IPS-18c (cell line): Measurements from ENCODE around the gene OTULIN.

ENCODE experiments used
- H3K4me3 ChIP-seq: 2 replicates; pipeline ENCODE4 v1.7.0; 2013; ENCODE audit warnings: low read depth, mild to moderate bottlenecking, low read length, moderate library complexity; ENCODE audit not compliant: insufficient read depth
- H3K9me3 ChIP-seq: one replicate; pipeline ENCODE4 v1.6.1; 2013; ENCODE audit warnings: mild to moderate bottlenecking, low read length, moderate library complexity; ENCODE audit not compliant: control insufficient read depth, insufficient read depth

Gene OTULIN

DNA sequence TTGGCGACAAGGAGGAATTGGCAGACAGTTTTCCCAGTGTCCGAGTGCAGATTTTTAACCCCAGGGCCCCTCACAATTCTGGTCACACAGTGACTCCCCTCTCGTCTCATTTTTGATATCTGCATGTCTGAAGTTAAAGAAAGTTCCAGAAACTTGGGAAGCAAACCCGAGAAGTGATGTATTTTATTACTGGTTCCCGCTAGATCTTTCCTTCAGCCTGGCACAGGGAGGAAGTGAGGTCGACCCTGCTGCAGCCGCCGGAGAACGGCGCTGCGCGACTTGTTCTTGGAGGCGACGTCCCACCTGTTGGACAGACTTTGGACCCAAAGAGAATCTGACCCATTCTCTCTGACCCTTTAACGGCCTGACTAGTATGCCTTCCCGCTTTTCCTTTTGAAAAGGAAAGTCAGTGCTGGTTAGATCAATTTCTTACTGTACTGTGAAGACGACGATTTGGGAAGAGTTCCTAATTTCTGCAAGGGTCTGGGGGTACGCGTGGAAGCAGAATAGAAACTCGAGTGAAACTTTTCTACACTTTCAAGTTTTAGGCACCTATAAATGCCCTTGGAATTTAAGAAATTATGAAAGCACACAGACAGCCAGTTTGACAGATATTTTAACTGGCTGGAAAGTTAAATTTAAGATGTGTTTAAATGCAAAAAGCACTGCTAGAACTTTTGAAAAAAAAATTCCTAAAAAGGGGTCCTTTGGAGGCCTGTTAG, 744 bp downstream of the OTULIN start:
- Histone ChIP-seq H3K9me3 (no peaks in the 10 kb centered on the region), H3K4me3 (peak overlapping the region; percentile 84)

DNA sequence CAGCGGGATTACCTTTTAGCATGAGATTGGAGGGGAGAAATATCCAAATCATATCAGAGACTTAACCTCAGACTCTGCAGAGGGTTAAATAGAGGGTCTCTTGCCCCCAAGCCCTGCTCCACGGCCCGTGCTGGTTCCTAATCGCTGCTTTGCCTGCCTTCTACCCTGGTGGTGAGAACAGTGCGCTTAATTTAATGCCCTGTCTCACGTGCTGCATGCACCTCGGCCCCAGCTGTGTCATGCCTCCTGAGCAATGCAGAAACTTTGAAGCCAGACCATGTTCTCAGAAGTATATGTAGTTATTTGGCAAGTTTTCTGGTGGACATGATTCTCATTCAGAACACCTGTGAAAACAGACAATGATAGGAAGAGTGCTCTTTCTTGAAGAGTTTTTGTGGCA, 1.4 kb downstream of the OTULIN start:
- no peaks in the 10 kb centered on the region for H3K9me3 ChIP-seq
- no peak overlapping the region for H3K4me3 ChIP-seq

DNA sequence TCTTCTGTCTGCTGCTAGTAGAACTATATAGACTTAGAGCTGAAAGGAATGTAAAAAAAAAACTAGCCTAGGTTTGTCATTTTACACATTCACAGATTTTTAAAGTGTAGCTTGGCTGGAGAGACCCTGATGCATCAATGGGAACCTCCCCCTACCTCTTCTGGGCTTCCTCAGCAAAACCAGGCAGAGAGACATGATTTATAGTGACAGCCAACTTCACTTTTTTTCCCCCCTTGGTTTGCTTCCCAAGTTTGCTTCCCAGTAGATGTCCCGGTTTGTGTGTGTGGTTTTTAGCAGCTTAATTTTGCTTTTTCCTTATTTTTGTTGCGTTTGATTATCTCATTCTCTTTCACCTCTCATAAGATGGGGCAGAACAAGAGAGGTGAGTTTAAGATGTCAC, 1.8 kb downstream of the OTULIN start:
- H3K4me3 ChIP-seq: no peak overlapping the region
- H3K9me3 ChIP-seq: no peaks in the 10 kb centered on the region

DNA sequence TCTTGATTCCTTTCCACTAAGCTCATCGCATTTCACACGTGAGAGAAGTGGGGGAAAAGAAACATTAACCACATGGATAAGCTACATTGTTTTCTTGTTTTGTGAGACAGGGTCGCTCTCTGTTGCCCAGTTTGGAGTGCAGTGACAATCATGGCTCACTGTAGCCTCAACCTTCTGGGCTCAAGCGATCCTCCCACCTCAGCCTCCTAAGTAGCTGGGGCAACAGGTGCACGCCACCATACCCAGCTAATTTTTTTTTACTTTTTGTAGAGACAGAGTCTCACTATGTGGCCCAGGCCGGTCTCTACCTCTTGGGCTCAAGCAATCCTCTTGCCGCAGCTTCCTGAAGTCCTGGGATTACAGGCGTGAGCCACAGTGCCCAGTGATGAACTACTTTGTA, 2.8 kb downstream of the OTULIN start:
- no peaks in the 10 kb centered on the region for H3K9me3 ChIP-seq
- no peak overlapping the region for H3K4me3 ChIP-seq

DNA sequence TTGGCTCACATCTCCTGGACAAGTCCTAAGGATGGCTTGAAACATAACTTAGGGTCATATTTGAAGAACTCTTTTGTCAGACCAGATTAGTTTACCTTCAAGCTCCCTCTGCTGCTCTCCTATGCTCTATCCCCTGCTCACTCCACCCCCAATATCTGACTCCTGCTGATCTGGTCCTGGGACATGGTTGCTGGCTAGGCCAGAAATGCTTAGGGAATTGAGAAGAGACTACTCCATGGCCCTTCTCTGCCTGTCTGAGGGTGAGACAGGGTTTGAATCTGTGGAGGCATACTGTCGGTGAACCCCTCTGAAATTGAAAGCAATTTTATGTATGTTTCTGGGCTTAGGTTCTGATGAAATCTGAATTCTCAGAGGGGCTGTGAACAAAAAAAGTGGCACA, 3.3 kb downstream of the OTULIN start:
- H3K4me3 ChIP-seq: no peak overlapping the region
- no peaks in the 10 kb centered on the region for H3K9me3 ChIP-seq

DNA sequence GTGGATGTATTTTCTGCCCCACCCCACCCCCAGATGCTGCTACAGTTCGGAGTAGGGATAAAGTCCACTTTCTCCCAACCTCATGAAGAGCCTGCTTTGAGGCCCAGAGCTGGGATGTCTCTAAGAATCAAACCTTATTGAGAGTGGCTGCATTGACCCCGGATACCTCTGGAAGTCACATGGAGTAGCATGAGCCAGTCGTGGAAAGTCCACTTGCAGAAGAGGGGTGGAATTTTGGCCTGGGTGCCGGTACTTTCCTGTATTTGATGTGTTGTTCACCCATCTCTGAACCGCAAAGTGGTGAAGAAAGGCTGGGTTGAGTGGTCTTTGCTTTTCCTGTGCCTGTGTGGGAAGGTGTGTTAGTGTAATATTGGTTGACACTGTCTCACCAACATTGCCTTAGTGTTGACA, 3.7 kb downstream of the OTULIN start:
- no peak overlapping the region for H3K4me3 ChIP-seq

DNA sequence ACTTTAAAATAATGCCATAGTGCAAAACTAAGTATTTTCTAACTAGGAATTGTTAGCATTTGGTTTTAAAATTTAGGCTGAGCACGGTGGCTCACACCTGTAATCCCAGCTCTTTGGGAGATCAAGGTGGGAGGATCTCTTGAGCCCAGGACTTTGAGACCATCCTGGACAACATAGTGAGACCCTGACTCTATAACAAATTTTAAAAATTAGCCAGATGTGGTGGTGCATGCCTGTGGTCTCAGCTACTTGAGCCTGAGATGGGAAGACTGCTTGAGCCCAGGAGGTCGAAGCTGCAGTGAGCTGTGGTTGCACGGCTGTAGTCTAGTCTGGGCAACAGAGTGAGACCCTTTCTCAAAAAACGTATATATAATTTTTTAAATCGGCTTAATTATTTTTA, 4.9 kb downstream of the OTULIN start:
- Histone ChIP-seq H3K4me3 (no peak overlapping the region), H3K9me3 (no peaks in the 10 kb centered on the region)

More for the DNA sequence above, 3.7 kb downstream of the OTULIN start:
- H3K9me3 ChIP-seq: no peaks in the 10 kb centered on the region

DNA sequence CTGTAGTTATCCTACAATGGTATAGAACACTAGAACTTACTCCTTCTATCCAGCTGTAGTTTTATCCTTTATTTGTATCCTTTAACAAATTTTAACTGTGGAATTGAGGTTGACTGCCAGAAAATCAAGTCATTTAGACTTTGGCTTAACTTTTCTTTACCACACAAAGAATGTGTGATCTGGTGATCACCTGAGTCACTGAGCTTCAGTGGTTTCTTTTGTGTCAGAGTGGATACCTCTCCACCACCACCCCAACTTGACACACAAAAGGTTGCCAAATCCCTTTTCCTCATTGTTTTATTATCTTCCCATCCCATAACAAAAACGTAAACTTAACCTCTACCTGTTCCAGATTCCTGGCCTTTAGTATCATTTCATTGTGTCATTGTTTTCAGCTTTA, 5.5 kb downstream of the OTULIN start:
- Histone ChIP-seq H3K4me3 (no peak overlapping the region), H3K9me3 (no peaks in the 10 kb centered on the region)

DNA sequence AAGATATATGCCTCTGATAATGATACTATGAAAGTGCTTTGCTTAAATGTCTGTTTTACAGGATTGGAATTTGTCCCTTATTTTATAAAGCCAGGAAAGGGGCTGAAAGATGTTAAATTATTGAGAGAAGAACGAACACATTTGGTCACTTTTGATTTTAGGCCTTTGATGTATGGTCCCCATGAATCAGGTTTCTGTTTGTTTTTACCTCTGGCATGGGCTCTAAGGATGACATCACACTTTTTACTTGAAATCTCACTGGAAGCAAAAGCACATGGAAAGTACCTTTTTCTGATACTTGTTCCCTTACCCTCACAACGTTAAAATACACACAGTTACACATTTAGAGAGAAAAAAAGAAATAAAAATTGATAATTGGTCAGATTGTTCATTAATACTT, 6.9 kb downstream of the OTULIN start:
- no peaks in the 10 kb centered on the region for H3K9me3 ChIP-seq

DNA sequence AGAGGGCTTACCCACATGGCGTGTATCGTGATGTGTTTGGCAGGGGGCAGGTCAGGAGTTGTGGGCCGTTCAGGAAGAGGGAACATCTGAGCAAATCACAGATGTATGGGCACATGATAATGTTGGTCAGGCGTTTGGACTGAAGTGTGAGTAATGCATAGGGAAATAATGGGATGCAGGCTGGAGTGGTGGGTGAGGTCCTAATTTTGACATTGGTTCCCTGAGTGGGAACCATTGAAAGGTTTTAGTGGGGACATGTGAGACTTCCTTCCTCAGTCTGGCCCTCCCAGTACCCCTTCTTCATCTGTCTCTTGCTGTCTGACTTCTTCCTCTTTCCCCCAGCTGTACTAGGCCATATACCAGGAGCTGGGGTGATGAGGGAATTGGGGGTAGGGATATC, 7.6 kb downstream of the OTULIN start:
- Histone ChIP-seq H3K4me3 (no peak overlapping the region), H3K9me3 (no peaks in the 10 kb centered on the region)

More for the DNA sequence above, 6.9 kb downstream of the OTULIN start:
- no peak overlapping the region for H3K4me3 ChIP-seq

DNA sequence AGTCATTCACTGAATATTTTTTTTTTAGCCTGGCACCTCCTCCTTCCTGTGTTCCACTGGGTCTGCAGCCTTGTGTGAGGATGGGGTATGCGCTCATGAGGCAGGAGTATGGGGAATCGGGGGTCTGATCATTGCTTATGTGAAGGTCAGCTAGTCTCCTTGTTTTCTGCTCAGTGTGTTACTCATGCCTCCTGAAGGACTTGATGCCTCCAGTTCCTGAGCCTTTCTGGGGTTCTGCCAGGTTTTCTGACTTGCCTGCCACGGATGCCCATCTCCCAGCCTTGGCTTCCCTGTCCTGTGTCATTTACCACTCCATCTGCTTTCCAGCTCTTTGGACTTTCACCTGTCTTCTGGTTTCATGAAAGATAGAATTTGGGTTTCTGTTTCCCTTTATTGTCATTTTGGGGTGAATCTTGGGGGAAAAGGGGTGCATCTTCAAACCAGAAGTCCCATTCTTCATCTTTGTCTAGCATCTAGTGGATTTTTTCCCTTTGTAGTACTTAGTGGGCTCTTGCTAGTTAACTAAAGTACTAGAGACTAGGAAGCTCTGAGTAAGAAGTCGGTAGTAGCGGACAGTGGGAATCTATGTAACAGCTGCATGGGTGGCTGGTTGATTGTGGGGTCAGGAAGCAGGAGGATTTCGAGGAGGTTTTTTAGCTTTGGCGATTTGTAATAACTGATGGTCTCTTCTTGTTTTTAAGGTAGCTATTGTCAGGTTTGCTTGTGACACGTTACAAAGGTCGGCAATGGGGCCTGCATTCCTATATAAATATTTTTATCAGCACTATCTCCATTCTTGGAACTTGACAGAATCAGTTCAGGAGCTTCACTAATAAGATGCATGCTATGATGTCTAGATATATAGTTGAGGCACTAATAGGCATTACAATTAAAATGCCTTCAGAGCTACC, 8.2 kb downstream of the OTULIN start:
- H3K9me3 ChIP-seq: no peaks in the 10 kb centered on the region
- no peak overlapping the region for H3K4me3 ChIP-seq

DNA sequence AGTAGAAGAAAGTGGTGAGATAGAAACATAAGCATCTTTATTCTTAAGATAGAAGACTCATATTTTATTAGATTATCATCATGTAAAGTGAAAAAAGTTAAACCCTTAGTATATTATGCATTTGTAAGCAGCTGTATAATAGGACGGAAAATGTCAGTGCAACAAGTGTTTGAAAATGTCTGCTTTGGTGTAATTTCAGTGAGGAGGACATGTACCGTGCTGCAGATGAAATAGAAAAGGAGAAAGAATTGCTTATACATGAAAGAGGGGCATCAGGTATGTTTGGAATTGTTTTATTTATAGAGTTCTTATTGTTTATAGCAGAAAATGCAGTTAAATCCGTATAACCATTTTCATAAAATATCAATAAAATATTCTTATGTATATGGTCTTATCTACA, 8.9 kb downstream of the OTULIN start:
- no peak overlapping the region for H3K4me3 ChIP-seq
- no peaks in the 10 kb centered on the region for H3K9me3 ChIP-seq

DNA sequence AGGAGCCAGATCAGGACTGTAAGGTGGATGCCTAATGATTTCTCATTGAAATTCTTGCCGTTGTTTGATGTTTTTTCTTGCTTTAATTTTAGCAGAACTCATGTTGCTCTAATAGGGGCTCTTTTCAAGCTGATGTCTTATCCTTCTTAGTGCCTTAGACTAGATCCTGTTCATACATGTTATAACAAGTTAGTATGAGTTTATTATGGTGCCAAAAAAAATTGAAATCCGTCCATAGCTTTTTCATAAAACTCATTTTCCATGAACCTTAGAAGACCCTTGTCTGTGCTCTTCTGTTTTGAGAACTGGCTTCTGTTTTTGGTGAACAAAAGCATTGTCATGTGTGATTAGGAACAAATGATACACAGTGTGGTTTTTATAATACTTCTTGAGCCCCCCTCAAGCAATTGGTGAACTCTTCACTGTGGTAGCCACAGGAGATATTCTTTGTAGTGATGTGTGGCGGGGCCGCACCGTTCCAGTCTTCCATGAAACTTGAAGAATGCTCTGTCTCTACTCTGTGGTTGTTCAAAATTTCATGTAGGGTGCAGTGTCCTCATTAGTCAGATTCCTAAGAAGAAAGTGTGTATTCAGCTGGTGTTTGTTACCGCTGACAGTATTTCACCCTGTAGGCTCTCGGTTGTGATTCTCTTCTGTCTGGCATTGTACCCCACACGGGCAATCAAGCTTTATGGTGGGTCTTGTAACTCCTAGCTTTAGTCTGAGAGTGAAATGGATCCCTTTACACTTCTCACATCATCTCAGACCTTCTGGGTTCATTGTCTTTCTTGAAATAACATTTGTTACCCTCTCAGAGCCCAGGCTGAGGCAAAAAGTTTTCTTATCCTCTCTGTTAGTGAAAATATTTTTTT, 10.7 kb downstream of the OTULIN start:
- no peaks in the 10 kb centered on the region for H3K9me3 ChIP-seq
- H3K4me3 ChIP-seq: no peak overlapping the region

DNA sequence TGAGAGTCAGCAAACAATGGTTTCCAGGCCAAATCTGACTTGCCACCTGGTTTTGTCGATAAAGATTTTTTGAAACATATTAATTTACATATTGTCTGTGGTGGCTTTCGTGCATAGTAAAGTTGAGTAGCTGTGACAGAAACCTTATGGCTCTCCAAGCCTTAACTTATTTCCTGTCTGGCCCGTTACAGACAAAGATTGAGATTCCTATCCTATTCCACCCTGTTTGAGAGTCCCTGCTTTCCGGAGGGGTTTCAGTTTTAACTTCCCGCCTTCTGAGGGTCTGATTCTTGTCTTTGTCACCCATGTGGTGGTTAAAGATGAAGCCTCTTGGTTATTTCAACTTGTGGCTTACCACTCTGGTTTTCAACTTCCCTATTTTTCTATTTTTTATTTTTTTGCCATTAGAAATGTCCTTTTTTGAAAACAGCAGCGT, 11.4 kb downstream of the OTULIN start:
- Histone ChIP-seq H3K4me3 (no peak overlapping the region), H3K9me3 (no peaks in the 10 kb centered on the region)

DNA sequence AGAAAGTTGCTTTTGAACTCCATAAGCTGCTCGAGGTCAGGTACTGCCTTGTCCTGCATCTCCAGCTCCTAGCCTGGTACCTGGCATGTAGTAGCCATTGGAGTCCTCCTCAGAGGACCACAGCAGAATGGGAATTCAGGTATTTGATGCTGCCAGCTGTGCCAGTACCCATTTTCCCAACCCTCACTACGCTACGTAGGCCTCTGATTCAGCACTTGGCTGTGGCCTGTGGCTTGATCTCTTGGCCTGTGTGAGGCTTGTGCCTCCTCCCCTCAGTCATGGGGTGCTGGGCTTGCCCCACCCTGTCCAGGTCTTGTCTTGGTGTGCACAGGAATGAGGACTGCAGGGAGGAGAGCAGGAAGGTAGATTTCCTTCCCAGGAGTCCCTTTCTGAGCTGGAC, 11.8 kb downstream of the OTULIN start:
- Histone ChIP-seq H3K4me3 (no peak overlapping the region), H3K9me3 (no peaks in the 10 kb centered on the region)

DNA sequence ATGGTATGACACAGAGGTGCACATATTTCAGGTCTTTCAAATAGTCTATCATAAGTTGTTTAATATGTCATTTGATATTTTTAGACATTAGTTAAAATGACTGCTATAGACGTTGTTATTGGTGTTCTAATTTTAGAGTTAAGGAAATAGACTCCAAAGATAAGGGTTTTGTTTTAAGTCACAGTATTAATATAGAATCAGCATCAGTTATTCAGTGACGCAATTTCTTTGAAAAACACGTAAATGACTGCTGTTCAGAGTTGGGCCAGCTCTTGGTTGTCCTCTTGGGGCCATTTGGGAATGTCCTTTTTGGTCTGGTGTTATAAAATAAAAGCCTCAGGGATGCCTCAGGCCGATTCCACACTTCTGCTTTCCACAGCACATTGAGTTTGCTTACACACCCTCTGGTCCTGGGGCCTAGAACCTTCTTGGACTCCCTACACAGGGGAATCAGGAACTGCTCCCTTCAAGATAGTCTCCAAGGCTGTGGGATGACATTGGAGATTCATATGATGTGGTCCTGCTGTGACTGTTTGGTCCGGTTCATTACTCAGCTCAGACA, 14.3 kb downstream of the OTULIN start:
- no peak overlapping the region for H3K4me3 ChIP-seq

DNA sequence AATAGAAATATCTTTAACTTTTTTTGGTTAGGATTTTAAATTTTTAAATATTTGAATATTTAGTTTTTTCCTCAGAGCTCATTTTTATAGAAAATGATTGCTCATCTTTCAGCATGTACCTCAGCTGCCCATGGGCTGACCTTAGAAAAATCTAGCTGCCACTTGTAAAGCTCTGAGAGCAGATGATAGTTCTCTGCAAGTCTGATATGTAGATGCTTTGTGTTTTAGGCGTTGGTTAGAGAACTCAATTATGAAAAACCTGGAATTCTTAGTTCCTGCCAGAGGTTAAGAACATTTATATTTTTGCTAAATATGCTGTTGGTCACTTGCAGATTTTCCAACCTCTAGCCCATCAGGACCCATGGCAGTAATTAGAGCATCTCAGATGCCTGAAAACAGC, 15.1 kb downstream of the OTULIN start:
- Histone ChIP-seq H3K9me3 (no peaks in the 10 kb centered on the region), H3K4me3 (no peak overlapping the region)

More for the DNA sequence above, 14.3 kb downstream of the OTULIN start:
- no peaks in the 10 kb centered on the region for H3K9me3 ChIP-seq
